Adrenal gland (tissue), 12 donors: Measurements from ENCODE around the gene SLC38A1. TPM values are rescaled to one million over a fixed set of nuclear protein-coding genes. Genes with fewer than 3 reads are reported as not detected.

Experiments
- DNase-seq, 7 donors: peaks; one replicate each; pipeline ENCODE4 v3.0.0-alpha.2; 2019 to 2020
- H3K27ac ChIP-seq, 5 donors: fragments of 200-600 bp; sonication (generic) in 4 of 5; 1 replicate in 3 of 5; 2 replicates in 2 of 5; pipeline versions ENCODE4 v1.5.1 to v1.8.0; 2016 to 2020; ENCODE audit warnings: mild to moderate bottlenecking in 1 of 5
- H3K27me3 ChIP-seq: fragments of 200-600 bp; 2 replicates; pipeline ENCODE4 v1.8.0; 2021
- H3K36me3 ChIP-seq, 2 donors: fragments of 200-600 bp; replicated peaks in 1 of 2; 1 replicate in 1 of 2; 2 replicates in 1 of 2; pipeline versions ENCODE4 v1.5.1 to v1.8.0; 2018 to 2022
- H3K4me1 ChIP-seq, 2 donors: fragments of 200-600 bp; replicated peaks in 1 of 2; 1 replicate in 1 of 2; 2 replicates in 1 of 2; pipeline versions ENCODE4 v1.5.1 to v1.8.0; 2018 to 2021
- H3K4me3 ChIP-seq, 4 donors: fragments of 200-600 bp; sonication (generic) in 3 of 4; one replicate each; pipeline ENCODE4 v1.5.1; 2016 to 2018
- H3K9me3 ChIP-seq, 3 donors: fragments of 200-600 bp; sonication (generic) in 1 of 3; replicated peaks in 1 of 3; 1 replicate in 2 of 3; 2 replicates in 1 of 3; pipeline versions ENCODE4 v1.5.1 to v1.8.0; 2016 to 2021
- POLR2A ChIP-seq, 2 donors: fragments of 450-650 bp; IDR thresholded peaks; one replicate each; pipeline ENCODE4 v1.6.1; 2017; ENCODE audit warnings: antibody characterized with exemption in 2 of 2, mild to moderate bottlenecking in 2 of 2, moderate library complexity in 1 of 2
- WGBS, 4 donors: extraction: QIAGEN DNeasy Blood & Tissue Kit in 2 of 4; methylation state at CpG; one replicate each; pipeline versions ENCODE4 v1.1.5 to v1.1.7; 2013 to 2017; 5-methylcytosine and 5-hydroxymethylcytosine counted together
- intact Hi-C, 2 donors: fragments of 100-400 bp; cut with DNase I; formaldehyde crosslinking; loops; one replicate each; pipeline versions ENCODE4 v1.14.1 to v1.15.0; 2022 to 2023
- polyA plus RNA-seq, 3 donors: library from polyadenylated mRNA; stranded (reverse); fragments of 200-250 nt in 2 of 3; fragments of 350-450 nt in 1 of 3; fragmentation: Illumina TruSeq in 1 of 3; extraction: RNeasy Lipid Tissue Mini Kit (QIAGEN cat#74804) in 1 of 3; gene quantifications; one replicate each; pipeline ENCODE4 v1.2.3, GENCODE V29; 2013 to 2014
- total RNA-seq, 9 donors: library from RNA; depleted of rRNA in 4 of 9; stranded (reverse); fragments of >200 nt in 4 of 9; fragments of 120-200 nt in 1 of 9; fragmentation: NEBNext Ultra II Directional in 1 of 9; extraction: Animal tissue kit (Norgen Biotek cat#: 25700) in 1 of 9; gene quantifications; one replicate each; pipeline versions ENCODE4 v1.1.0 to v1.2.4, GENCODE V29; 2013 to 2023
- TF ChIP-seq, protein P1 (sequence below), 6 experiments: fragments of 450-650 bp in 4 of 6; fragments of 200-600 bp in 2 of 6; sonication (generic) in 1 of 6; IDR thresholded peaks; 1 replicate in 5 of 6; 2 replicates in 1 of 6; pipeline versions ENCODE4 v1.5.1 to v1.8.0; 2016 to 2021; ENCODE audit warnings: antibody characterized with exemption in 6 of 6, mild to moderate bottlenecking in 2 of 6, moderate library complexity in 1 of 6
- donor health status: healthy with polysubstance abuse.
- donor health status: Bipolar disorder and iron deficiency.
- donor health status: DM: yes; HTN: yes; CAD: no.
- donor health status: DM: no; HTN: no; CAD: no.
- donor health status: DM: no; HTN: no; CAD: no.
- donor health status: DM: yes; HTN: yes; CAD: no.

SLC38A1 gene
- total and polyA plus RNA-seq, 12 donors, result 2.4 to 14.8 (median 6.1) TPM

DNA sequence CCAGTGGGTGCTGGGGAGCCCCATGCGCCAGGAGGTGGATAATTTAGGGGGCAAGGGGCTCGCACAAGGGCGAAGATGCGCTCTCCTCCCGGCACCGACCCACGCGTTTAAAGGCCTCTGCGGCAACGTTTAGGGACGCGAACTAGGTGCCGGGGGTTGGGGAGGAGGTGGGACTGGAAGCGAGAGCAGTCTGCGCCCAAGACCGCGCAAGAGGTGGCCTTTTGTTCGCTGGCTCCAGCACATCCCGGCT is 1.3 kb downstream of the SLC38A1 start:
- Histone ChIP-seq H3K27me3 (peaks cover 5% of the 10 kb centered on the region), H3K4me3 (peak overlapping the region in 2 of 4 donors; percentile 28 to 61), H3K4me1 (peaks cover 19 to 20% of the 10 kb centered on the region in 2 donors), H3K9me3 (no peaks in the 10 kb centered on the region), H3K27ac (peak overlapping the region in 3 of 5 donors; percentile 1 to 62 (median 50)), H3K36me3 (no peaks in the 10 kb centered on the region)
- DNase-seq, result peak in 3 of 7 donors; percentile 2 to 16 (median 9)
- 3 to 9% (median 5%) methylated on average over 6 to 19 of the region's 19 CpGs for WGBS, 4 donors
- intact Hi-C loops, result no loop called here
- no peak for TF ChIP-seq POLR2A (IDR thresholded peaks at IDR 0.05)
- TF ChIP-seq, protein P1, sequence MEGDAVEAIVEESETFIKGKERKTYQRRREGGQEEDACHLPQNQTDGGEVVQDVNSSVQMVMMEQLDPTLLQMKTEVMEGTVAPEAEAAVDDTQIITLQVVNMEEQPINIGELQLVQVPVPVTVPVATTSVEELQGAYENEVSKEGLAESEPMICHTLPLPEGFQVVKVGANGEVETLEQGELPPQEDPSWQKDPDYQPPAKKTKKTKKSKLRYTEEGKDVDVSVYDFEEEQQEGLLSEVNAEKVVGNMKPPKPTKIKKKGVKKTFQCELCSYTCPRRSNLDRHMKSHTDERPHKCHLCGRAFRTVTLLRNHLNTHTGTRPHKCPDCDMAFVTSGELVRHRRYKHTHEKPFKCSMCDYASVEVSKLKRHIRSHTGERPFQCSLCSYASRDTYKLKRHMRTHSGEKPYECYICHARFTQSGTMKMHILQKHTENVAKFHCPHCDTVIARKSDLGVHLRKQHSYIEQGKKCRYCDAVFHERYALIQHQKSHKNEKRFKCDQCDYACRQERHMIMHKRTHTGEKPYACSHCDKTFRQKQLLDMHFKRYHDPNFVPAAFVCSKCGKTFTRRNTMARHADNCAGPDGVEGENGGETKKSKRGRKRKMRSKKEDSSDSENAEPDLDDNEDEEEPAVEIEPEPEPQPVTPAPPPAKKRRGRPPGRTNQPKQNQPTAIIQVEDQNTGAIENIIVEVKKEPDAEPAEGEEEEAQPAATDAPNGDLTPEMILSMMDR (IDR thresholded peaks at IDR 0.05), result no peak

- WGBS, 4 donors, result 10 to 14% (median 10%) methylated on average over 21 to 33 of the region's 33 CpGs
- TF ChIP-seq, protein P1 (IDR thresholded peaks at IDR 0.05), result no peak
- TF ChIP-seq POLR2A (IDR thresholded peaks at IDR 0.05), result peak in 1 of 2 donors; percentile 30
- Histone ChIP-seq H3K9me3 (no peaks in the 10 kb centered on the region), H3K4me1 (peaks cover 19 to 20% of the 10 kb centered on the region in 2 donors), H3K36me3 (no peaks in the 10 kb centered on the region), H3K27me3 (peaks cover 5% of the 10 kb centered on the region), H3K27ac (peak overlapping the region in 3 of 5 donors; percentile 1 to 62 (median 50)), H3K4me3 (peak overlapping the region in 2 of 4 donors; percentile 28 to 61)
- intact Hi-C loops, result no loop called here
- peak; percentile 33 to 79 (median 49) for DNase-seq
Measured at GRCh38 chr12:46266869-46267574, 1.8 kb downstream of the SLC38A1 start.

DNA sequence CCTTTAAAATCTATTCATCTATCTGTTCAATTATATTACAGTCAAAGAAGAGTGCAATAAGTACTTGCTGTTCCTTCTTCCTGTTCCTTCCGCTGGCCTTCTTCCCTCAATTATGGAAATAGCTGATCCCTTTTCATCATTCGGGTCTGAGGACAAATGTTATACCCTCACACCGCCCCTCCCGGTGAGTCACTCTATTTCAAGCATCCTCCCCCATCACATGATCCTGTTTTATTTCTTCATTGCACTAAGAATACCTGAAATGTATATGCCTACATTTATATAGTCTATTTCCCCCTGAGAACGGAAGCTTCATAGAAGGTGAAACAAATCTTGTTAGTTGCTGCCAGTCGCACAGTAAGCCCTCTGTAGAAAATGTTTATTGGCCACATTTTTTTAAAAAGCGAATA is 2.5 kb downstream of the SLC38A1 start:
- H3K27ac ChIP-seq, result peak overlapping the region in 1 of 5 donors; percentile 62
- no peak for TF ChIP-seq POLR2A (IDR thresholded peaks at IDR 0.05)
- TF ChIP-seq, protein P1 (IDR thresholded peaks at IDR 0.05), result no peak
- peaks cover 19 to 20% of the 10 kb centered on the region in 2 donors for H3K4me1 ChIP-seq
- no peak for DNase-seq
- H3K36me3 ChIP-seq, result no peaks in the 10 kb centered on the region
- 58 to 76% (median 66%) methylated on average over 7 of the region's 7 CpGs for WGBS, 4 donors
- intact Hi-C loops, result no loop called here
- peaks cover 5% of the 10 kb centered on the region for H3K27me3 ChIP-seq
- peak overlapping the region in 1 of 4 donors; percentile 61 for H3K4me3 ChIP-seq
- no peaks in the 10 kb centered on the region for H3K9me3 ChIP-seq

GRCh38 chr12:46265734-46266133 is 3.1 kb downstream of the SLC38A1 start:
- Histone ChIP-seq H3K36me3 (no peaks in the 10 kb centered on the region), H3K27ac (no peak overlapping the region), H3K9me3 (no peaks in the 10 kb centered on the region), H3K4me3 (no peak overlapping the region), H3K4me1 (peaks cover 19 to 20% of the 10 kb centered on the region in 2 donors), H3K27me3 (peaks cover 5% of the 10 kb centered on the region)
- no peak for TF ChIP-seq POLR2A (IDR thresholded peaks at IDR 0.05)
- TF ChIP-seq, protein P1 (IDR thresholded peaks at IDR 0.05), result no peak
- WGBS, 4 donors, result 82 to 92% (median 90%) methylated on average over 3 of the region's 3 CpGs
- no peak for DNase-seq
- intact Hi-C loops, result no loop called here
